DOHH2 (cell line): ENCODE results near the gene SYNPO2.

Source experiments
- H3F3A ChIP-seq: fragments of 200-600 bp; sonication (generic), shearing (Covaris generic); 2 replicates; pipeline ENCODE4 v1.6.0; 2016; ENCODE audit warnings: antibody characterized with exemption, mild to moderate bottlenecking; ENCODE audit not compliant: control insufficient read depth, insufficient read depth
- H3K27ac ChIP-seq: fragments of 200-600 bp; sonication (generic); 2 replicates; pipeline ENCODE4 v1.5.1; 2014; ENCODE audit warnings: low read depth, mild to moderate bottlenecking, low read length, moderate library complexity
- H3K27me3 ChIP-seq: fragments of 200-600 bp; sonication (generic); 2 replicates; pipeline ENCODE4 v1.6.1; 2014; ENCODE audit warnings: mild to moderate bottlenecking, low read length, mixed read lengths; ENCODE audit not compliant: control insufficient read depth
- H3K36me3 ChIP-seq: fragments of 200-600 bp; sonication (generic); 2 replicates; pipeline ENCODE4 v1.6.1; 2014; ENCODE audit warnings: mild to moderate bottlenecking, low read length, moderate library complexity, mixed read lengths; ENCODE audit not compliant: control insufficient read depth
- H3K4me1 ChIP-seq: fragments of 200-600 bp; sonication (generic); 2 replicates; pipeline ENCODE4 v1.6.1; 2014; ENCODE audit warnings: mild to moderate bottlenecking, low read length, mixed read lengths; ENCODE audit not compliant: control insufficient read depth
- H3K4me2 ChIP-seq: fragments of 200-600 bp; sonication (generic); 2 replicates; pipeline ENCODE4 v1.6.0; 2014; ENCODE audit warnings: mild to moderate bottlenecking, low read length, moderate library complexity
- H3K4me3 ChIP-seq: fragments of 200-600 bp; sonication (generic); 2 replicates; pipeline ENCODE4 v1.5.1; 2014; ENCODE audit warnings: mild to moderate bottlenecking, low read length, mixed read lengths
- H3K79me2 ChIP-seq: fragments of 200-600 bp; sonication (generic); 2 replicates; pipeline ENCODE4 v1.6.1; 2014; ENCODE audit warnings: mild to moderate bottlenecking, low read length, mixed read lengths; ENCODE audit not compliant: control insufficient read depth
- H3K9me2 ChIP-seq: fragments of 200-600 bp; sonication (generic); replicated peaks from 2 replicates; pipeline ENCODE4 v1.6.1; 2014; ENCODE audit warnings: mild to moderate bottlenecking, low read length, mixed read lengths; ENCODE audit not compliant: control insufficient read depth
- H3K9me3 ChIP-seq: fragments of 200-600 bp; sonication (generic); 2 replicates; pipeline ENCODE4 v1.6.1; 2014; ENCODE audit warnings: antibody characterized with exemption, low read length, mixed read lengths; ENCODE audit not compliant: control insufficient read depth, insufficient read depth
- H4K20me1 ChIP-seq: fragments of 200-600 bp; sonication (generic); 2 replicates; pipeline ENCODE4 v1.6.0; 2014; ENCODE audit warnings: low read depth, mild to moderate bottlenecking, antibody characterized with exemption, low read length, moderate library complexity; ENCODE audit not compliant: control insufficient read depth, insufficient read depth
- CTCF ChIP-seq: fragments of 200-600 bp; sonication (generic); IDR thresholded peaks from one replicate; pipeline ENCODE4 v1.5.1; 2014; ENCODE audit warnings: antibody characterized with exemption, mild to moderate bottlenecking, low read depth, low read length; ENCODE audit not compliant: poor library complexity, severe bottlenecking
- EZH2phosphoT487 ChIP-seq: fragments of 200-600 bp; sonication (generic); IDR thresholded peaks from 2 replicates; pipeline ENCODE4 v1.6.1; 2017; ENCODE audit warnings: borderline replicate concordance, mild to moderate bottlenecking, antibody characterized with exemption, low read length, moderate library complexity, mixed read lengths

The SYNPO2 gene

DNA sequence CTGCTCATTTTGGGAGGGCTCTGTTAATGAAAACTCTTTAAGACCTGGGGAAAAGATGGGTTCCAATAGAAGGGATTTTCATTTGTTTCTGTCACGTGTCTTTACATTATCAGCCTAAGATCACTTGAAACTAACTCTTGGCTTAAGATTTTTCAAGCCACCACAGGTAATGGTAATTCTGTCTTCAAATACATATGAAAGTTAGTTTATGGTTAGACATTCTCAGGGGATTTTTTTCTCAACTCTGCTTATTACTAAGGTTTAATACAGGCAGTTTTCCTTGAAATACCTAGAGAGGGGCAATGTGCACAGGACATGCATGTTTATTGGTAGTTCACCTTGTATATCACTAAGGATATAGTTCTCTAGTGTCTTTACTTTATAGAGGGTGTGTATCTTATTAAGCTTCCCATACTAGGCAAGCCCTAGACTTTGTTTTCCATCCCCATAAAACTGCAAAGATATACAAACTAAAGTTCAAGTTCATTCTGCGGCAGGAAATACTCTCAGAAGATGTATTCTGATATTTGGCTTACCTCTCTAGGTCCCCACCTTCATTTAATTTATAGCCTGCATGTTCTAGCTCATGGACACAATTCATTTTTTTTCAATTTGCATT, 208.7 kb downstream of the SYNPO2 start:
- Histone ChIP-seq H3K27me3 (no peaks in the 10 kb centered on the region), H3K9me3 (no peaks in the 10 kb centered on the region), H3K36me3 (no peaks in the 10 kb centered on the region), H3K4me1 (peaks cover 51% of the 10 kb centered on the region), H3F3A (no peaks in the 10 kb centered on the region), H3K4me2 (peak overlapping the region; percentile 25), H4K20me1 (no peaks in the 10 kb centered on the region), H3K4me3 (no peak overlapping the region), H3K27ac (no peak overlapping the region), H3K9me2 (no peaks in the 10 kb centered on the region), H3K79me2 (no peaks in the 10 kb centered on the region)
- TF ChIP-seq CTCF (no peak), EZH2phosphoT487 (no peak)

GRCh38 chr4:119098306-119098705, 209.7 kb downstream of the SYNPO2 start:
- no peak overlapping the region for H3K4me3 ChIP-seq
- H3K9me3 ChIP-seq: no peaks in the 10 kb centered on the region
- H3K27ac ChIP-seq: no peak overlapping the region
- H3F3A ChIP-seq: no peaks in the 10 kb centered on the region
- no peak for TF ChIP-seq CTCF
- no peak for TF ChIP-seq EZH2phosphoT487
- H3K79me2 ChIP-seq: no peaks in the 10 kb centered on the region
- no peaks in the 10 kb centered on the region for H3K36me3 ChIP-seq
- H3K9me2 ChIP-seq: no peaks in the 10 kb centered on the region
- H3K4me2 ChIP-seq: no peak overlapping the region
- H4K20me1 ChIP-seq: no peaks in the 10 kb centered on the region
- peaks cover 50% of the 10 kb centered on the region for H3K4me1 ChIP-seq
- H3K27me3 ChIP-seq: no peaks in the 10 kb centered on the region

DNA sequence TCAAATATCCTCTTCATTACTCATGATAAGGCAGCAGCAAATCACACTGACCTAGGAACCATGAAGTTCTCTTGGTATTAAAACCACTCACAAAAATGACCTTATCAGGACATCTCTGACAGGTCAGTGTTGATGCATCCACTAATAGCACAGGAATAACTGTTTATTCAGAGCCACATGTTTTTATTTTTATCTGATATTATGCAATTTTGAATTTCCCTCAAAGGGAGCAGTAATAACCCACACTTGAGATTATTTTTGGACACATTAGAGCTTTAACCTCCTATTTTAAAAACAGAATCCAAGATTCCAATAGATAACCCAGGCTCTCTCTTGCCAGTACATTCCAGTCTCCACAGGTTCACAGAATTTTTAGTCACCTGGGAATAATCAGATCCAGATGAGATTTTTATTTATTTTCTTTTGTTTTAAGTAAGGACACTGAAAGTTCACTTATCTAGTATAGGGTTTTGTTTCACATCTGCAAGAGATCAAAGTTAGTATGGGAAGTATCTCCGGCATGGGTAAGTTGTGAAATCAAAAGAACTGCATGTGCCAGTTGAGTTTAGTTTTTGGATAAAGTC, 210.7 kb downstream of the SYNPO2 start:
- no peak overlapping the region for H3K27ac ChIP-seq

More for the DNA sequence above, 210.7 kb downstream of the SYNPO2 start:
- TF ChIP-seq CTCF: no peak
- TF ChIP-seq EZH2phosphoT487: no peak
- Histone ChIP-seq H3K27me3 (no peaks in the 10 kb centered on the region), H3K79me2 (no peaks in the 10 kb centered on the region), H4K20me1 (no peaks in the 10 kb centered on the region), H3K4me3 (no peak overlapping the region), H3K4me1 (peaks cover 43% of the 10 kb centered on the region), H3K9me3 (no peaks in the 10 kb centered on the region), H3K4me2 (no peak overlapping the region), H3F3A (no peaks in the 10 kb centered on the region), H3K9me2 (no peaks in the 10 kb centered on the region), H3K36me3 (no peaks in the 10 kb centered on the region)
